ENCODE results near the gene TLR3. TPM values are rescaled to one million over a fixed set of nuclear protein-coding genes. Genes with fewer than 3 reads are reported as not detected.
A peak's percentile ranks its signal among the peaks of the same experiment; 100 is the strongest.

TLR3 gene
- total and polyA plus RNA-seq, 10 donors: 0.17 to 14.8 (median 6.3) TPM

- no peak for DNase-seq
- Histone ChIP-seq H3K36me3 (no peaks in the 10 kb centered on the region), H3K4me1 (no peaks in the 10 kb centered on the region), H3K9me3 (no peaks in the 10 kb centered on the region), H3K4me3 (no peak overlapping the region), H3K27me3 (replicated peaks in 1 of 7) (peaks cover 0 to 40% (median 0%) of the 10 kb centered on the region in 7 donors), H3K27ac (no peak overlapping the region)
- intact Hi-C loops (cut with DNase I; ENCODE audit: low total_unique reads): no loop called here
- no peak for TF ChIP-seq POLR2A (IDR thresholded peaks at IDR 0.05)
- TF ChIP-seq POLR2AphosphoS5 (IDR thresholded peaks at IDR 0.05): no peak
- no peak for TF ChIP-seq CTCF (IDR thresholded peaks at IDR 0.05 in 8 of 11, conservative IDR thresholded peaks at IDR 0.05 in 3 of 11)
- WGBS, 5 donors: 77 to 86% (median 79%) methylated on average over 11 of the region's 11 CpGs
Measured at GRCh38 chr4:186051096-186051495, 17.9 kb upstream of the TLR3 start.

- TF ChIP-seq POLR2A (IDR thresholded peaks at IDR 0.05) (no peak), CTCF (IDR thresholded peaks at IDR 0.05 in 8 of 11, conservative IDR thresholded peaks at IDR 0.05 in 3 of 11) (no peak), POLR2AphosphoS5 (IDR thresholded peaks at IDR 0.05) (no peak)
- peak; percentile 70 for DNase-seq
- Histone ChIP-seq H3K4me1 (peaks cover 0 to 12% (median 2%) of the 10 kb centered on the region in 6 donors), H3K4me3 (no peak overlapping the region), H3K27ac (no peak overlapping the region), H3K27me3 (replicated peaks in 1 of 7) (peaks cover 0 to 44% (median 0%) of the 10 kb centered on the region in 7 donors), H3K36me3 (no peaks in the 10 kb centered on the region), H3K9me3 (peaks cover 0 to 7% (median 0%) of the 10 kb centered on the region in 8 donors)
- WGBS, 5 donors: 38 to 48% (median 41%) methylated on average over 6 of the region's 6 CpGs
- intact Hi-C loops (cut with DNase I; ENCODE audit: low total_unique reads): no loop called here
Measured at GRCh38 chr4:186058253-186058979, 10.5 kb upstream of the TLR3 start.

GRCh38 chr4:186058980-186059316 lies 10.0 kb upstream of the TLR3 start:
- H3K4me3 ChIP-seq: no peak overlapping the region
- WGBS, 5 donors: 23 to 46% (median 30%) methylated on average over 3 of the region's 3 CpGs
- peaks cover 0 to 50% (median 0%) of the 10 kb centered on the region in 7 donors for H3K27me3 ChIP-seq (replicated peaks in 1 of 7)
- TF ChIP-seq POLR2A (IDR thresholded peaks at IDR 0.05): no peak
- TF ChIP-seq CTCF (IDR thresholded peaks at IDR 0.05 in 8 of 11, conservative IDR thresholded peaks at IDR 0.05 in 3 of 11): no peak
- no peak for TF ChIP-seq POLR2AphosphoS5 (IDR thresholded peaks at IDR 0.05)
- intact Hi-C loops (cut with DNase I; ENCODE audit: low total_unique reads): no loop called here
- H3K27ac ChIP-seq: no peak overlapping the region
- no peak for DNase-seq
- H3K9me3 ChIP-seq: peaks cover 0 to 7% (median 0%) of the 10 kb centered on the region in 8 donors
- H3K36me3 ChIP-seq: no peaks in the 10 kb centered on the region
- peaks cover 0 to 12% (median 2%) of the 10 kb centered on the region in 6 donors for H3K4me1 ChIP-seq

- WGBS, 5 donors: 83 to 92% (median 86%) methylated on average over 4 of the region's 4 CpGs
- H3K4me1 ChIP-seq: peaks cover 0 to 12% (median 2%) of the 10 kb centered on the region in 6 donors
- no peaks in the 10 kb centered on the region for H3K36me3 ChIP-seq
- intact Hi-C loops (cut with DNase I; ENCODE audit: low total_unique reads): no loop called here
- H3K27me3 ChIP-seq (replicated peaks in 1 of 7): peaks cover 0 to 36% (median 0%) of the 10 kb centered on the region in 7 donors
- TF ChIP-seq POLR2A (IDR thresholded peaks at IDR 0.05) (no peak), POLR2AphosphoS5 (IDR thresholded peaks at IDR 0.05) (no peak), CTCF (IDR thresholded peaks at IDR 0.05 in 8 of 11, conservative IDR thresholded peaks at IDR 0.05 in 3 of 11) (no peak)
- no peak for DNase-seq
- H3K9me3 ChIP-seq: peaks cover 0 to 7% (median 0%) of the 10 kb centered on the region in 8 donors
- H3K27ac ChIP-seq: no peak overlapping the region
- no peak overlapping the region for H3K4me3 ChIP-seq
Measured at GRCh38 chr4:186061921-186062320, 7.0 kb upstream of the TLR3 start.
